GM12875 (cell line): Measurements from ENCODE around the gene SLC38A10.

Experiments
- H3K4me3 ChIP-seq: one replicate; pipeline ENCODE4 v1.5.1; 2011; ENCODE audit warnings: low read depth, low read length, control low read depth
- CTCF ChIP-seq: IDR thresholded peaks from 2 replicates; pipeline ENCODE4 v1.5.1; 2011; ENCODE audit warnings: low read depth, mild to moderate bottlenecking, control low read depth, inconsistent platforms, low read length, moderate library complexity, borderline replicate concordance; ENCODE audit not compliant: insufficient read depth

Gene SLC38A10

GRCh38 chr17:81258292-81258691 lies 36.8 kb downstream of the SLC38A10 start:
- no peak overlapping the region for H3K4me3 ChIP-seq

GRCh38 chr17:81257533-81257932 lies 37.6 kb downstream of the SLC38A10 start:
- no peak for TF ChIP-seq CTCF
- H3K4me3 ChIP-seq: no peak overlapping the region

More at GRCh38 chr17:81258292-81258691, 36.8 kb downstream of the SLC38A10 start:
- TF ChIP-seq CTCF: no peak

- no peak overlapping the region for H3K4me3 ChIP-seq
- no peak for TF ChIP-seq CTCF
Measured at GRCh38 chr17:81256616-81257015, 38.5 kb downstream of the SLC38A10 start.

- TF ChIP-seq CTCF: no peak
- no peak overlapping the region for H3K4me3 ChIP-seq
Measured at GRCh38 chr17:81254955-81255717, 40.0 kb downstream of the SLC38A10 start.

- TF ChIP-seq CTCF: peak; percentile 77
- H3K4me3 ChIP-seq: no peak overlapping the region
Measured at GRCh38 chr17:81253358-81254131, 41.6 kb downstream of the SLC38A10 start.

GRCh38 chr17:81252987-81253329 lies 42.1 kb downstream of the SLC38A10 start:
- H3K4me3 ChIP-seq: no peak overlapping the region
- no peak for TF ChIP-seq CTCF
